ENCODE results near the gene IFT81. TPM values are rescaled to one million over a fixed set of nuclear protein-coding genes. Genes with fewer than 3 reads are reported as not detected.

IFT81 gene
- polyA plus RNA-seq, 2 of the 4 experiments (the other 2 are of a cell fraction) = 40.7 to 73.4 TPM

DNA sequence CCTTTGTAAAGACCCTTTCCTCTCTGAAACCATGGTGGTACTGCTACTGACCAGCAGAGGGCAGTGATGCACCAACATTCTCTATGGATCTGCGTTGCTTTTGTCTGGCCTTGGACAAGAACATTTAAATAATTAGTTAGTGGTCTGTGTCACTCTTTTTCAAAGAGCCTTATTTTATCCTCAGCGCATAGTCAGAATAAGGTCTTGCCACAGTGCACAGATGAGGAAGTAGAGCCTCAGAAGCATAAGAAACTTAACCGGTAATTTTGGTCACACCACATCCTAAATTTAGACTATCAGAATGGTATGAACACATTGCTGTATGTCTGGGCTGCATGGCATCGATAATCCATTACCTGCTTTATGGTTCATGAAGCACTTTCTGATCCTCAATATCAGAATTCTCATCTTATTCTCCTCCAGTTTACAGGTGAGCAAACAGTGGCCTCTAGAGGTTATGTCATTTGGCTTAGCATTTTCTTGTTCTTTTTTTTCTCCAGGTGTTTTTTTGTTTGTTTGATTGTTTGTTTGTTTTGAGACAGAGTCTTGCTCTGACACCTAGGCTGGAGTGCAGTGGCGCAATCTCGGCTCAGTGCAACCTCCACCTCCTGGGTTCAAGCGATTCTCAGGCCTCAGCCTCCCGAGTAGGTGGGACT is 23.7 kb upstream of the IFT81 start (continued):
- TF ChIP-seq NPAS2 (CRISPR knock-in tag; IDR thresholded peaks at IDR 0.05; ENCODE audit: borderline replicate concordance) = no peak

DNA sequence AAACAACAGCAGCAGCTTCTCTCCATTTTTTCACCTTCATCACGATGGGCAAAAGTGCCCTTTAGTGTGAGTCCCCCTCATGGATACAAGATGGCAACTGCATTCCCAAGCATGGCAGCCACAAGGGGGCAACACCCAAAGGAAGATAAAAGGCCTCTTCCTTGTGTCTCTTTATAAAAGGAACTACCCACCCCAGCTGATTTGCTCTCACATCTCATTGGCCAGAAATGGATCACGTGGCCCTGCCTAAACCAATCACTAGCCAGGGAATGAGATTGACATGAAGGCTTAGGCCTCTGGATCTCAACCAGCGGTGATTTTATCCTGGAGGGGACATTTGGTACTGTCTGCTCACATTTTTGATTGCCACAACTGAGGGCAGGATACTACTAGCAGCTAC is 21.9 kb upstream of the IFT81 start:
- ATAC-seq (peak; percentile 46 to 87; a peak in 4 of 6 replicates), FAIRE-seq (no peak), DNase-seq (ENCODE audit: low read depth in 1 of 2, low spot score in 1 of 2) (peak; percentile 97 to 98)
- Histone ChIP-seq H3K9me3 (no peaks in the 10 kb centered on the region), H3K4me3 (no peak overlapping the region), H3K4me2 (no peak overlapping the region), H3K4me1 (peaks cover 41% of the 10 kb centered on the region), H3K27ac (peak overlapping the region; percentile 73 to 96)
- 61% methylated on average over 3 of the region's 3 CpGs for WGBS (ENCODE audit: missing lambda C conversion rate)
- ChIA-PET CTCF (interaction anchor here (0.6 to 6.1 kb wide), 24 partner anchors 9 to 329 kb away, joined by 3 to 78 read pairs (median 5); partner anchors contain the start of genes ATP2A2 and IFT81), POLR2A (interaction anchor here (2.3 kb wide), 1 partner anchor 22 kb away, joined by 7 read pairs; the partner anchor contains the start of gene IFT81)
- TF ChIP-seq, protein P1, sequence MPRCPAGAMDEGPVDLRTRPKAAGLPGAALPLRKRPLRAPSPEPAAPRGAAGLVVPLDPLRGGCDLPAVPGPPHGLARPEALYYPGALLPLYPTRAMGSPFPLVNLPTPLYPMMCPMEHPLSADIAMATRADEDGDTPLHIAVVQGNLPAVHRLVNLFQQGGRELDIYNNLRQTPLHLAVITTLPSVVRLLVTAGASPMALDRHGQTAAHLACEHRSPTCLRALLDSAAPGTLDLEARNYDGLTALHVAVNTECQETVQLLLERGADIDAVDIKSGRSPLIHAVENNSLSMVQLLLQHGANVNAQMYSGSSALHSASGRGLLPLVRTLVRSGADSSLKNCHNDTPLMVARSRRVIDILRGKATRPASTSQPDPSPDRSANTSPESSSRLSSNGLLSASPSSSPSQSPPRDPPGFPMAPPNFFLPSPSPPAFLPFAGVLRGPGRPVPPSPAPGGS (IDR thresholded peaks at IDR 0.05) = no peak
- TF ChIP-seq RAD21 (conservative IDR thresholded peaks at IDR 0.05 in 1 of 2, IDR thresholded peaks at IDR 0.05 in 1 of 2) = peak; percentile 43 to 74; a peak in 3 of 5 replicates
- TF ChIP-seq, protein P2, sequence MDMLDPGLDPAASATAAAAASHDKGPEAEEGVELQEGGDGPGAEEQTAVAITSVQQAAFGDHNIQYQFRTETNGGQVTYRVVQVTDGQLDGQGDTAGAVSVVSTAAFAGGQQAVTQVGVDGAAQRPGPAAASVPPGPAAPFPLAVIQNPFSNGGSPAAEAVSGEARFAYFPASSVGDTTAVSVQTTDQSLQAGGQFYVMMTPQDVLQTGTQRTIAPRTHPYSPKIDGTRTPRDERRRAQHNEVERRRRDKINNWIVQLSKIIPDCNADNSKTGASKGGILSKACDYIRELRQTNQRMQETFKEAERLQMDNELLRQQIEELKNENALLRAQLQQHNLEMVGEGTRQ (IDR thresholded peaks at IDR 0.05) = peak; percentile 96
- TF ChIP-seq, protein P3, sequence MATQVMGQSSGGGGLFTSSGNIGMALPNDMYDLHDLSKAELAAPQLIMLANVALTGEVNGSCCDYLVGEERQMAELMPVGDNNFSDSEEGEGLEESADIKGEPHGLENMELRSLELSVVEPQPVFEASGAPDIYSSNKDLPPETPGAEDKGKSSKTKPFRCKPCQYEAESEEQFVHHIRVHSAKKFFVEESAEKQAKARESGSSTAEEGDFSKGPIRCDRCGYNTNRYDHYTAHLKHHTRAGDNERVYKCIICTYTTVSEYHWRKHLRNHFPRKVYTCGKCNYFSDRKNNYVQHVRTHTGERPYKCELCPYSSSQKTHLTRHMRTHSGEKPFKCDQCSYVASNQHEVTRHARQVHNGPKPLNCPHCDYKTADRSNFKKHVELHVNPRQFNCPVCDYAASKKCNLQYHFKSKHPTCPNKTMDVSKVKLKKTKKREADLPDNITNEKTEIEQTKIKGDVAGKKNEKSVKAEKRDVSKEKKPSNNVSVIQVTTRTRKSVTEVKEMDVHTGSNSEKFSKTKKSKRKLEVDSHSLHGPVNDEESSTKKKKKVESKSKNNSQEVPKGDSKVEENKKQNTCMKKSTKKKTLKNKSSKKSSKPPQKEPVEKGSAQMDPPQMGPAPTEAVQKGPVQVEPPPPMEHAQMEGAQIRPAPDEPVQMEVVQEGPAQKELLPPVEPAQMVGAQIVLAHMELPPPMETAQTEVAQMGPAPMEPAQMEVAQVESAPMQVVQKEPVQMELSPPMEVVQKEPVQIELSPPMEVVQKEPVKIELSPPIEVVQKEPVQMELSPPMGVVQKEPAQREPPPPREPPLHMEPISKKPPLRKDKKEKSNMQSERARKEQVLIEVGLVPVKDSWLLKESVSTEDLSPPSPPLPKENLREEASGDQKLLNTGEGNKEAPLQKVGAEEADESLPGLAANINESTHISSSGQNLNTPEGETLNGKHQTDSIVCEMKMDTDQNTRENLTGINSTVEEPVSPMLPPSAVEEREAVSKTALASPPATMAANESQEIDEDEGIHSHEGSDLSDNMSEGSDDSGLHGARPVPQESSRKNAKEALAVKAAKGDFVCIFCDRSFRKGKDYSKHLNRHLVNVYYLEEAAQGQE (IDR thresholded peaks at IDR 0.05) = no peak
- no peak for TF ChIP-seq POLR2A (IDR thresholded peaks at IDR 0.05; ENCODE audit: low read length)
- TF ChIP-seq, protein P4, sequence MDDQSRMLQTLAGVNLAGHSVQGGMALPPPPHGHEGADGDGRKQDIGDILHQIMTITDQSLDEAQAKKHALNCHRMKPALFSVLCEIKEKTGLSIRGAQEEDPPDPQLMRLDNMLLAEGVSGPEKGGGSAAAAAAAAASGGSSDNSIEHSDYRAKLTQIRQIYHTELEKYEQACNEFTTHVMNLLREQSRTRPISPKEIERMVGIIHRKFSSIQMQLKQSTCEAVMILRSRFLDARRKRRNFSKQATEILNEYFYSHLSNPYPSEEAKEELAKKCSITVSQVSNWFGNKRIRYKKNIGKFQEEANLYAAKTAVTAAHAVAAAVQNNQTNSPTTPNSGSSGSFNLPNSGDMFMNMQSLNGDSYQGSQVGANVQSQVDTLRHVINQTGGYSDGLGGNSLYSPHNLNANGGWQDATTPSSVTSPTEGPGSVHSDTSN (IDR thresholded peaks at IDR 0.05) = 0 out of 2 replicates have a peak, but pooled peaks have one; percentile 62
- no peak for TF ChIP-seq JUNB (IDR thresholded peaks at IDR 0.05)
- no peak for TF ChIP-seq NR3C1 (IDR thresholded peaks at IDR 0.05)
- peak; percentile 59 for TF ChIP-seq SMC3 (IDR thresholded peaks at IDR 0.05)
- TF ChIP-seq, protein P5, sequence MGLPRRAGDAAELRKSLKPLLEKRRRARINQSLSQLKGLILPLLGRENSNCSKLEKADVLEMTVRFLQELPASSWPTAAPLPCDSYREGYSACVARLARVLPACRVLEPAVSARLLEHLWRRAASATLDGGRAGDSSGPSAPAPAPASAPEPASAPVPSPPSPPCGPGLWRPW (IDR thresholded peaks at IDR 0.05) = no peak
- TF ChIP-seq, protein P6, sequence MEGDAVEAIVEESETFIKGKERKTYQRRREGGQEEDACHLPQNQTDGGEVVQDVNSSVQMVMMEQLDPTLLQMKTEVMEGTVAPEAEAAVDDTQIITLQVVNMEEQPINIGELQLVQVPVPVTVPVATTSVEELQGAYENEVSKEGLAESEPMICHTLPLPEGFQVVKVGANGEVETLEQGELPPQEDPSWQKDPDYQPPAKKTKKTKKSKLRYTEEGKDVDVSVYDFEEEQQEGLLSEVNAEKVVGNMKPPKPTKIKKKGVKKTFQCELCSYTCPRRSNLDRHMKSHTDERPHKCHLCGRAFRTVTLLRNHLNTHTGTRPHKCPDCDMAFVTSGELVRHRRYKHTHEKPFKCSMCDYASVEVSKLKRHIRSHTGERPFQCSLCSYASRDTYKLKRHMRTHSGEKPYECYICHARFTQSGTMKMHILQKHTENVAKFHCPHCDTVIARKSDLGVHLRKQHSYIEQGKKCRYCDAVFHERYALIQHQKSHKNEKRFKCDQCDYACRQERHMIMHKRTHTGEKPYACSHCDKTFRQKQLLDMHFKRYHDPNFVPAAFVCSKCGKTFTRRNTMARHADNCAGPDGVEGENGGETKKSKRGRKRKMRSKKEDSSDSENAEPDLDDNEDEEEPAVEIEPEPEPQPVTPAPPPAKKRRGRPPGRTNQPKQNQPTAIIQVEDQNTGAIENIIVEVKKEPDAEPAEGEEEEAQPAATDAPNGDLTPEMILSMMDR (IDR thresholded peaks at IDR 0.05) = peak; percentile 40
- TF ChIP-seq MAZ (IDR thresholded peaks at IDR 0.05; ENCODE audit: borderline replicate concordance, low read depth, low read length) = no peak
- TF ChIP-seq CBX8 (IDR thresholded peaks at IDR 0.05) = no peak
